Body of pancreas (tissue), 4 donors: ENCODE data around the gene POMT2. TPM values are rescaled to one million over a fixed set of nuclear protein-coding genes. Genes with fewer than 3 reads are reported as not detected.
A peak's percentile ranks its signal among the peaks of the same experiment; 100 is the strongest.

Experiments used
- ATAC-seq: fragments of 150-250 bp; one replicate; pipeline ENCODE4 v1.9.1; 2016
- DNase-seq, 4 donors: peaks; one replicate each; pipeline ENCODE4 v3.0.0-alpha.2; 2019
- H3K27ac ChIP-seq, 4 donors: fragments of 200-600 bp; sonication (generic); 1 replicate in 3 of 4; 2 replicates in 1 of 4; pipeline versions ENCODE4 v1.5.1 to v1.6.1; 2016 to 2019; ENCODE audit warnings: mild to moderate bottlenecking in 1 of 4, mixed read lengths in 1 of 4, moderate library complexity in 1 of 4
- H3K27me3 ChIP-seq, 2 donors: fragments of 200-600 bp; sonication (generic); one replicate each; pipeline ENCODE4 v1.6.0; 2016; ENCODE audit warnings: mild to moderate bottlenecking in 1 of 2
- H3K36me3 ChIP-seq, 2 donors: fragments of 200-600 bp; sonication (generic); replicated peaks in 1 of 2; 2 replicates each; pipeline ENCODE4 v1.5.1; 2016; ENCODE audit warnings: low read depth in 2 of 2; ENCODE audit not compliant: insufficient read depth in 1 of 2
- H3K4me1 ChIP-seq: fragments of 200-600 bp; sonication (generic); one replicate; pipeline ENCODE4 v1.6.0; 2016
- H3K4me3 ChIP-seq, 2 donors: fragments of 200-600 bp; sonication (generic); 1 replicate in 1 of 2; 2 replicates in 1 of 2; pipeline ENCODE4 v1.5.1; 2016 to 2019
- H3K9me3 ChIP-seq, 3 donors: fragments of 200-600 bp; sonication (generic); 1 replicate in 2 of 3; 2 replicates in 1 of 3; pipeline ENCODE4 v1.5.1; 2016
- POLR2A ChIP-seq, 3 donors: fragments of 450-650 bp; IDR thresholded peaks; one replicate each; pipeline ENCODE4 v1.6.1; 2016; ENCODE audit warnings: antibody characterized with exemption in 3 of 3, mild to moderate bottlenecking in 2 of 3
- WGBS, 2 donors: methylation state at CpG; one replicate each; pipeline ENCODE4 v1.1.5; 2017; 5-methylcytosine and 5-hydroxymethylcytosine counted together
- intact Hi-C: fragments of 100-400 bp; cut with DNase I; formaldehyde crosslinking; loops from one replicate; pipeline ENCODE4 v1.15.1; 2023
- total RNA-seq, 2 donors: library from RNA; depleted of rRNA; stranded (reverse); fragments of >200 nt; gene quantifications; one replicate each; pipeline ENCODE4 v1.1.0, GENCODE V29; 2016
- TF ChIP-seq, protein P1 (sequence below), 7 experiments: fragments of 450-650 bp in 4 of 7; fragments of 200-600 bp in 3 of 7; sonication (generic) in 3 of 7; IDR thresholded peaks; one replicate each; pipeline ENCODE4 v1.5.1; 2016 to 2019; ENCODE audit warnings: antibody characterized with exemption in 7 of 7

POMT2 gene, protein sequence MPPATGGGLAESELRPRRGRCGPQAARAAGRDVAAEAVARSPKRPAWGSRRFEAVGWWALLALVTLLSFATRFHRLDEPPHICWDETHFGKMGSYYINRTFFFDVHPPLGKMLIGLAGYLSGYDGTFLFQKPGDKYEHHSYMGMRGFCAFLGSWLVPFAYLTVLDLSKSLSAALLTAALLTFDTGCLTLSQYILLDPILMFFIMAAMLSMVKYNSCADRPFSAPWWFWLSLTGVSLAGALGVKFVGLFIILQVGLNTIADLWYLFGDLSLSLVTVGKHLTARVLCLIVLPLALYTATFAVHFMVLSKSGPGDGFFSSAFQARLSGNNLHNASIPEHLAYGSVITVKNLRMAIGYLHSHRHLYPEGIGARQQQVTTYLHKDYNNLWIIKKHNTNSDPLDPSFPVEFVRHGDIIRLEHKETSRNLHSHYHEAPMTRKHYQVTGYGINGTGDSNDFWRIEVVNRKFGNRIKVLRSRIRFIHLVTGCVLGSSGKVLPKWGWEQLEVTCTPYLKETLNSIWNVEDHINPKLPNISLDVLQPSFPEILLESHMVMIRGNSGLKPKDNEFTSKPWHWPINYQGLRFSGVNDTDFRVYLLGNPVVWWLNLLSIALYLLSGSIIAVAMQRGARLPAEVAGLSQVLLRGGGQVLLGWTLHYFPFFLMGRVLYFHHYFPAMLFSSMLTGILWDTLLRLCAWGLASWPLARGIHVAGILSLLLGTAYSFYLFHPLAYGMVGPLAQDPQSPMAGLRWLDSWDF
- 10 to 100 TPM; 22.6 to 45.2 TPM for total RNA-seq

DNA sequence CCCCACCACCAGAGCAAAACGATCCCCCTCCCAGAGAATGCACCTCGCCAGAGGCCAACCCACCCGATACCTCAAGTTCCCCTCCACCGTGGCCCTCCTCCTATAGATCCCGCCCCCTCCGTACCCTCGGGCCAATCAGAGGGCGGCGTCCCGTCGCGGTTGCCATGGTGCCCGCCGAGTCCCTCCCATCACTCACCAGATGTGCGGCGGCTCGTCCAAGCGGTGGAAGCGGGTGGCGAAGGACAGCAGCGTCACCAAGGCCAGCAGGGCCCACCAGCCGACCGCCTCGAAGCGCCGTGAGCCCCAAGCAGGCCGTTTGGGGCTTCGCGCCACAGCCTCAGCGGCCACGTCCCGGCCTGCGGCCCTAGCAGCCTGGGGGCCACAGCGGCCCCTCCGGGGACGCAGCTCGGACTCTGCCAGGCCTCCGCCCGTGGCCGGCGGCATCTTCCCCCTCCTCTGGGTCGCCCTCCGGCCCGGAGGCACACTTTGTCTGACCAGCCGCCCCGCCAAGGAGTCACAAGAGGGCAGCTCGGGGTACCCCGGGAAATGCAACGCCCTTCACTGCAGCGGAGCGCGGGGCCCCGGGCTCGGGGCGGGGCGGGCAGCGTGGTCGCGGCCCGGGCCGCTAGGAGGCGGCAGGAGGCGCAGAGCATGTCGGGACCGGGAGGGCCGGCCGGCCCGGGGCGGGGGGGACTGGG lies at the start of gene POMT2:
POMT2 (minus strand) TSS at position 646 of the 698 bp plus-strand sequence; CDS start at position 444, 202 bp downstream.
- 0 to 1% methylated on average over 10 to 59 of the region's 69 CpGs for WGBS, 2 donors
- intact Hi-C loops, result no loop called here
- no peaks in the 10 kb centered on the region for H3K27me3 ChIP-seq

DNA sequence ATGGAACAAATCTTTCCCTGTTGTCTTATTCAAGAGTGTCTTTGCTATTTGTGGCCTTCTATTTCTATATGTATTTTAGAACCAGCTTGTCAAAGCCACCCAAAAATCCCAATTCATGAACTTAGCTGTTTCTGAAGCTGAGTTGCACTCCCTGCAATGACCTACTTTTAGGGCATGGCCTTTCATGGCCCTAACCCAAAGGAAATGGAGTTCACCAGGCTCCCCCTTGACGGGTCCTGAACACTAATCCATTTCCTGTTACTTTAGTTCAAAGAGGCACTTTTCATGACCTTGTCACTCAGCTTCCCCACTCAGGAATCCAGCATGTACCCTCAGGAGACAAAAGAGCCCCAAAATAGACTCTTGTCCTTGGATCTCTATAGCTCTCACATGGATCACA lies 48.6 kb upstream of the POMT2 start:
- DNase-seq (no peak), ATAC-seq (no peak)
- TF ChIP-seq, protein P1, sequence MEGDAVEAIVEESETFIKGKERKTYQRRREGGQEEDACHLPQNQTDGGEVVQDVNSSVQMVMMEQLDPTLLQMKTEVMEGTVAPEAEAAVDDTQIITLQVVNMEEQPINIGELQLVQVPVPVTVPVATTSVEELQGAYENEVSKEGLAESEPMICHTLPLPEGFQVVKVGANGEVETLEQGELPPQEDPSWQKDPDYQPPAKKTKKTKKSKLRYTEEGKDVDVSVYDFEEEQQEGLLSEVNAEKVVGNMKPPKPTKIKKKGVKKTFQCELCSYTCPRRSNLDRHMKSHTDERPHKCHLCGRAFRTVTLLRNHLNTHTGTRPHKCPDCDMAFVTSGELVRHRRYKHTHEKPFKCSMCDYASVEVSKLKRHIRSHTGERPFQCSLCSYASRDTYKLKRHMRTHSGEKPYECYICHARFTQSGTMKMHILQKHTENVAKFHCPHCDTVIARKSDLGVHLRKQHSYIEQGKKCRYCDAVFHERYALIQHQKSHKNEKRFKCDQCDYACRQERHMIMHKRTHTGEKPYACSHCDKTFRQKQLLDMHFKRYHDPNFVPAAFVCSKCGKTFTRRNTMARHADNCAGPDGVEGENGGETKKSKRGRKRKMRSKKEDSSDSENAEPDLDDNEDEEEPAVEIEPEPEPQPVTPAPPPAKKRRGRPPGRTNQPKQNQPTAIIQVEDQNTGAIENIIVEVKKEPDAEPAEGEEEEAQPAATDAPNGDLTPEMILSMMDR (IDR thresholded peaks at IDR 0.05), result no peak
- TF ChIP-seq POLR2A (IDR thresholded peaks at IDR 0.05), result no peak
- Histone ChIP-seq H3K4me3 (no peak overlapping the region), H3K36me3 (no peaks in the 10 kb centered on the region), H3K9me3 (no peaks in the 10 kb centered on the region), H3K4me1 (no peaks in the 10 kb centered on the region), H3K27ac (no peak overlapping the region), H3K27me3 (no peaks in the 10 kb centered on the region)
- WGBS, 2 donors, result 77 to 80% methylated on average over 1 of the region's 1 CpG
- intact Hi-C loops, result no loop called here

More for the DNA sequence above, at the start of gene POMT2:
- DNase-seq, result peak; percentile 94 to 95 (median 94)
- Histone ChIP-seq H3K4me3 (peak within 1 kb of the TSS; percentile 68 to 84), H3K9me3 (no peaks in the 10 kb centered on the region), H3K4me1 (peaks cover 37% of the 10 kb centered on the region), H3K27ac (peak within 1 kb of the TSS; percentile 96 to 98 (median 96)), H3K36me3 (no peaks in the 10 kb centered on the region)
- ATAC-seq, result peak; percentile 74
- TF ChIP-seq, protein P1 (IDR thresholded peaks at IDR 0.05), result peak in 6 of 7 experiments; percentile 33 to 65 (median 40)
- TF ChIP-seq POLR2A (IDR thresholded peaks at IDR 0.05), result peak in 1 of 3 donors; percentile 45

DNA sequence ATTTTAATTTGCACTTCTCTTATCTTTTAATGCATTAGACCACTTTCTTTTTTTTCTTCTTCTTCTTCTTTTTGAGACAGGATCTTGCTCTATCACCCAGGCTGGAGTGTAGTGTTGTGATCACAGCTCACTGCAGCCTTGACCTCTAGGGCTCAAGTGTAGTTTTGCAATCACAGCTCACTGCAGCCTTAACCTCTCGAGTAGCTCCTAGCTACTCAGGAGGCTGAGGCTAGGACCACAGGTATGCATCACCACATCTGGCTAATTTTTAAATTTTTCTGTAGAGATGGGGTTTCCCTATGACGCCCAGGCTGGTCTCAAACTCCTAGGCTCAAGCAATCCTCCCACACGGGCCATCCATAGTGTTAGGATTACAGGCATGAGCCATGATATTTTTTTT lies 43.5 kb upstream of the POMT2 start:
- 86 to 92% methylated on average over 3 of the region's 3 CpGs for WGBS, 2 donors

DNA sequence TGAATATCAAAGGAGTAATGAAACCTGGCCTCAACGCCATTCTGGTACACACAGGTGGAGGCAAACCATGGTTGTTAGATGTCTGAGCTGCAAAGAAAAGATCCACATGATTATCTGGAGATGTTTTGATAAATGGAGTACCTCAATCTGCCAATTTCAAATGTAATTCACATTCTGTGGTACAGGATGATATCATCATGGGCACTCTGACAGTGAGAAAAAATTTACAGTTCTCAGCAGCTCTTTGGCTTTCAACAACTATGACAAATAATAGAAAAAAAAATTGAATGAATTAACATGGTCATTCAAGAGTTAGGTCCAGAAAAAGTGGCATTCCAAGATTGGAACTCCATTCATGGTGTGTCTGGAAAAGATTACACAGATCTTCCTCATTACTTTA lies 38.9 kb upstream of the POMT2 start:
- no peaks in the 10 kb centered on the region for H3K36me3 ChIP-seq
- no peaks in the 10 kb centered on the region for H3K27me3 ChIP-seq
- intact Hi-C loops, result no loop called here
- WGBS, 2 donors, result 90 to 91% methylated on average over 1 of the region's 1 CpG
- H3K27ac ChIP-seq, result no peak overlapping the region
- TF ChIP-seq POLR2A (IDR thresholded peaks at IDR 0.05), result no peak
- TF ChIP-seq, protein P1 (IDR thresholded peaks at IDR 0.05), result no peak
- DNase-seq, result no peak
- no peak for ATAC-seq
- no peaks in the 10 kb centered on the region for H3K9me3 ChIP-seq
- no peak overlapping the region for H3K4me3 ChIP-seq
- H3K4me1 ChIP-seq, result no peaks in the 10 kb centered on the region

More for the DNA sequence above, 43.5 kb upstream of the POMT2 start:
- Histone ChIP-seq H3K27ac (no peak overlapping the region), H3K27me3 (no peaks in the 10 kb centered on the region), H3K4me3 (no peak overlapping the region), H3K9me3 (no peaks in the 10 kb centered on the region), H3K4me1 (no peaks in the 10 kb centered on the region), H3K36me3 (no peaks in the 10 kb centered on the region)
- TF ChIP-seq POLR2A (IDR thresholded peaks at IDR 0.05), result no peak
- TF ChIP-seq, protein P1 (IDR thresholded peaks at IDR 0.05), result no peak
- no peak for DNase-seq
- intact Hi-C loops, result no loop called here
- no peak for ATAC-seq
